Measurements from ENCODE around the gene MPZL3.
"Not testable (repeated sequence)": the region's sequence is repeated elsewhere in the genome, so short reads cannot be mapped to it uniquely, and the experiment has no call there.

Gene MPZL3

DNA sequence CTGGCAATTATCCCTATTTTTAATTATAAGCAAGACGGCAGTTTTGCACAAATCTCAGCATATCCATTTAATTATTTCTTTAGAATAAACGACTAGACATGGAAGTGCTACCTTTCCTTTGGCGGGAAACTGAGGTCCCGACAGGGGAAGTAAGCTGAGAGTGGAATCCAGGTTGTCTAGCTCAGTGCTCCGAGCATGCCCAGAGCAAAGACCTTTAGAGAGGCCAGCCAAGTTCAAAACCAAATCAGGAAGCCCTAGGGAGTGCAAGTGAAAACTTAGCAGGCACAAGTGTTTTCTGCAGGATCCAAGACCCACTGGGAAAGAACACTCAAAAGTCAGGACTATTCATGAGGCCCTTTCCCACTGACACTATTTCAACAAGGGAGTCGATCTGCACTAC lies 53.0 kb downstream of the MPZL3 start:
- no peak for DNase-seq (ENCODE audit: low spot score)
- no peak for TF ChIP-seq CTCF (IDR thresholded peaks at IDR 0.05; ENCODE audit: extremely low read depth, insufficient read depth, missing control alignments)
- in situ Hi-C loops (cut with MboI; ENCODE audit: low pct_unique_long_range_greater_than_20kb, low sequenced_read_pairs, unreplicated experiment) = loop anchor here (5.0 kb wide), 1 partner anchor 93 kb away; no protein-coding TSS in a partner anchor

DNA sequence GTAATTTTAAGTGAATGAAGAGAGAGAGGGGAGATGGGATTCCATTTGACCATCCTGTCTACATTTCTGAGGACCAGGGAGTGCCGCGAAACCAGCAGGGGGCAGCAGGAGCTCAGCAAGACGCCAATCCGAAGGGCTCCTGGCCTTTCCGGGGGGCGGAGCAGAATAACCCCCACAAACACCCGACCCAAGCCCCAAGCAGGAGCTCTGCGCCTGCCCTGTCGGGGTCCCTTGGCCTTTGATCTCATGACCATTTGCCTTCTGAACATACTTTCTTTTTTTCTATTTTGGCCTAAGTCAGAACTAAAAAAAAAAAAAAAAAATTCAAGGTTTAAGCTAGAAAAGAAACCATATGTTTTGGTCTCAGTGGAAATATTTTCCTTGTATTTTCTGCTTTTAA lies 53.8 kb downstream of the MPZL3 start:
- in situ Hi-C loops (cut with MboI; ENCODE audit: low pct_unique_long_range_greater_than_20kb, low sequenced_read_pairs, unreplicated experiment) = loop anchor here (5.0 kb wide), 1 partner anchor 94 kb away; no protein-coding TSS in a partner anchor
- DNase-seq (ENCODE audit: low spot score) = peak; percentile 75
- TF ChIP-seq CTCF (IDR thresholded peaks at IDR 0.05; ENCODE audit: extremely low read depth, insufficient read depth, missing control alignments) = peak; percentile 92

DNA sequence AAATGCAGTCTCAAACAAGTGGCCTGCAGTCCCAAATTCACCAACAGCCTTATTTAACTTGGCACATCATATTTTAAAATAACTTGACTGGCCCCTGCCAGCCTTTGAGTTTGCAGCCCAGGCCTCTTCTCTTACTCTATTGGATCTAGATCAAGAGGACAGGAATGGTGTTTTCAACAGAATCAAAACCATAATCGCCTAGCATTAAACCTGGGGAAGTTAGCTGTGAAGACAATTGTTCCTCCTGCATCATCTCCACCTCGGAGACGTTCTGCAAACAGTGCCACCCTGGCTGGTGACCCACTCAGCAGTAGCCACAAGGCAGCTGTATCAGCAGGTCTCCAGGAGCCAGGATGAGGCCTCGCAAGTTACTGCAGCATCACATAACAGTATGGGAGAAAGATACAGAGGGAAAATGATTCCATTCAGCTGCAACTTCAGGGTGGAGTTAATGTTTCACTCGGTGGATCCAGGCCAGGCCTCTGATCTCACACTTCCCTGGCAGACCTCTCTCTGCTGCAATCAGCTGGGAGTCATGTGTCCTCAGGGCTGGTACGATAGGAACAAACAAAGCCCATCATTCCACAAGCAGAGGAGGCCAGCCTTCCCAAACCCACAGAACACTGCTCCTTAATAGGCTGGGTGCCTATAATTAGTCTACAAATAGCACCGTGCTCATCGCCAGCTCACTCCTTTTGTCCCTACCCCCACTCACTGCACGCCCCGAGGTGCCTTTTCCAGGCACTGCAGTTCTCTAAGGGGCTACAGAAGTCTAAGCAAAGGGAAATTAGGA lies 57.1 kb downstream of the MPZL3 start:
- in situ Hi-C loops (cut with MboI; ENCODE audit: low pct_unique_long_range_greater_than_20kb, low sequenced_read_pairs, unreplicated experiment) = loop anchor here (5.0 kb wide), 1 partner anchor 97 kb away; no protein-coding TSS in a partner anchor
- TF ChIP-seq CTCF (IDR thresholded peaks at IDR 0.05; ENCODE audit: extremely low read depth, insufficient read depth, missing control alignments) = no peak
- DNase-seq (ENCODE audit: low spot score) = no peak

GRCh38 chr11:118193910-118194566 lies 58.1 kb downstream of the MPZL3 start:
- DNase-seq (ENCODE audit: low spot score) = peak; percentile 51
- in situ Hi-C loops (cut with MboI; ENCODE audit: low pct_unique_long_range_greater_than_20kb, low sequenced_read_pairs, unreplicated experiment) = no loop called here

GRCh38 chr11:118192817-118193216 lies 59.3 kb downstream of the MPZL3 start:
- in situ Hi-C loops (cut with MboI; ENCODE audit: low pct_unique_long_range_greater_than_20kb, low sequenced_read_pairs, unreplicated experiment); DNase-seq (ENCODE audit: low spot score): not testable (repeated sequence)

More at GRCh38 chr11:118193910-118194566, 58.1 kb downstream of the MPZL3 start:
- no peak for TF ChIP-seq CTCF (IDR thresholded peaks at IDR 0.05; ENCODE audit: extremely low read depth, insufficient read depth, missing control alignments)

GRCh38 chr11:118190942-118191506 lies 61.1 kb downstream of the MPZL3 start:
- in situ Hi-C loops (cut with MboI; ENCODE audit: low pct_unique_long_range_greater_than_20kb, low sequenced_read_pairs, unreplicated experiment); DNase-seq (ENCODE audit: low spot score): not testable (repeated sequence)

GRCh38 chr11:118186346-118187107 lies 65.6 kb downstream of the MPZL3 start:
- in situ Hi-C loops (cut with MboI; ENCODE audit: low pct_unique_long_range_greater_than_20kb, low sequenced_read_pairs, unreplicated experiment) = no loop called here
- no peak for DNase-seq (ENCODE audit: low spot score)
- no peak for TF ChIP-seq CTCF (IDR thresholded peaks at IDR 0.05; ENCODE audit: extremely low read depth, insufficient read depth, missing control alignments)

Data from GM13977 (cell line).